GM20431 (cell line): ENCODE results near the gene SNX9.
"Not testable (repeated sequence)": the region's sequence is repeated elsewhere in the genome, so short reads cannot be mapped to it uniquely, and the experiment has no call there.

Experiments used
- in situ Hi-C: fragments of 300-500 bp; cut with MseI, MboI; formaldehyde crosslinking; loops from one replicate; pipeline ENCODE4 v1.15.0; 2020; ENCODE audit warnings: low sequenced_read_pairs; ENCODE audit not compliant: unreplicated experiment

Gene SNX9

GRCh38 chr6:157967020-157967419 lies 144.0 kb downstream of the SNX9 start:
- in situ Hi-C loops, result no loop called here

GRCh38 chr6:157967486-157967885 lies 144.4 kb downstream of the SNX9 start:
- in situ Hi-C loops, result no loop called here

GRCh38 chr6:157972177-157972576 lies 149.1 kb downstream of the SNX9 start:
- in situ Hi-C loops, result not testable (repeated sequence)

GRCh38 chr6:157974341-157974894 lies 151.4 kb downstream of the SNX9 start:
- in situ Hi-C loops, result no loop called here

- in situ Hi-C loops, result no loop called here
These were observed 151.9 kb downstream of the SNX9 start for GRCh38 chr6:157974967-157975366.

GRCh38 chr6:157975456-157975855 lies 152.4 kb downstream of the SNX9 start:
- in situ Hi-C loops, result no loop called here

- in situ Hi-C loops, result no loop called here
These were observed 153.5 kb downstream of the SNX9 start for GRCh38 chr6:157976345-157977175.

GRCh38 chr6:157977176-157977804 lies 154.2 kb downstream of the SNX9 start:
- in situ Hi-C loops, result no loop called here

GRCh38 chr6:157978021-157978783 lies 155.2 kb downstream of the SNX9 start:
- in situ Hi-C loops, result no loop called here

GRCh38 chr6:157980288-157981131 lies 157.5 kb downstream of the SNX9 start:
- in situ Hi-C loops, result no loop called here

- in situ Hi-C loops, result no loop called here
These were observed 158.0 kb downstream of the SNX9 start for GRCh38 chr6:157981132-157981394.

- in situ Hi-C loops, result no loop called here
These were observed 158.5 kb downstream of the SNX9 start, which contains the start of gene SYNJ2 for GRCh38 chr6:157981395-157982101. Gene SYNJ2 (plus strand): TSS chr6:157981863. CDS start chr6:157981962, 99 bp downstream.

- in situ Hi-C loops, result no loop called here
These were observed 159.1 kb downstream of the SNX9 start for GRCh38 chr6:157982102-157982562.

GRCh38 chr6:157982563-157983405 lies 159.7 kb downstream of the SNX9 start:
- in situ Hi-C loops, result no loop called here

- in situ Hi-C loops, result no loop called here
These were observed 160.5 kb downstream of the SNX9 start for GRCh38 chr6:157983406-157984119.

GRCh38 chr6:157984128-157984527 lies 161.1 kb downstream of the SNX9 start:
- in situ Hi-C loops, result no loop called here

- in situ Hi-C loops, result no loop called here
These were observed 161.7 kb downstream of the SNX9 start for GRCh38 chr6:157984686-157985225.
